Mesenchymal stem cell (in vitro differentiated cells and primary cell): Measurements from ENCODE around the gene KIFC3.
A peak's percentile ranks its signal among the peaks of the same experiment; 100 is the strongest.

Experiments used
- DNase-seq: peaks from one replicate; pipeline ENCODE4 v3.0.0-alpha.2; 2013
- H2AFZ ChIP-seq: one replicate; pipeline ENCODE4 v1.6.1; 2013; ENCODE audit warnings: low read depth, mild to moderate bottlenecking, control low read depth, inconsistent platforms, low read length, moderate library complexity
- H2AK5ac ChIP-seq: 2 replicates; pipeline ENCODE4 v1.6.1; 2013; ENCODE audit warnings: low read length, moderate library complexity, mild to moderate bottlenecking, inconsistent platforms; ENCODE audit not compliant: severe bottlenecking
- H2BK120ac ChIP-seq: one replicate; pipeline ENCODE4 v1.6.1; 2013; ENCODE audit warnings: low read depth, mild to moderate bottlenecking, inconsistent platforms, low read length, moderate library complexity
- H2BK12ac ChIP-seq, 2 experiments: one replicate each; pipeline ENCODE4 v1.6.1; 2013; ENCODE audit warnings: inconsistent platforms in 2 of 2, low read length in 2 of 2, mild to moderate bottlenecking in 2 of 2, moderate library complexity in 2 of 2, control low read depth in 1 of 2
- H2BK15ac ChIP-seq: one replicate; pipeline ENCODE4 v1.6.1; 2013; ENCODE audit warnings: mild to moderate bottlenecking, low read depth, inconsistent platforms; ENCODE audit not compliant: poor library complexity, severe bottlenecking
- H2BK5ac ChIP-seq: 2 replicates; pipeline ENCODE4 v1.6.1; 2013; ENCODE audit warnings: low read depth, mild to moderate bottlenecking, low read length, control low read depth, inconsistent platforms; ENCODE audit not compliant: poor library complexity, severe bottlenecking
- H3K14ac ChIP-seq, 2 experiments: one replicate each; pipeline ENCODE4 v1.6.1; 2013; ENCODE audit warnings: inconsistent platforms in 2 of 2, low read length in 2 of 2, control low read depth in 1 of 2, mild to moderate bottlenecking in 1 of 2, moderate library complexity in 1 of 2
- H3K18ac ChIP-seq, 2 experiments: one replicate each; pipeline ENCODE4 v1.6.1; 2013; ENCODE audit warnings: inconsistent platforms in 2 of 2, low read length in 2 of 2, control low read depth in 1 of 2, low read depth in 1 of 2, mild to moderate bottlenecking in 1 of 2
- H3K23ac ChIP-seq, 2 experiments: one replicate each; pipeline ENCODE4 v1.6.1; 2013; ENCODE audit warnings: inconsistent platforms in 2 of 2, low read length in 2 of 2, mild to moderate bottlenecking in 2 of 2, moderate library complexity in 2 of 2, control low read depth in 1 of 2
- H3K27ac ChIP-seq: 2 replicates; pipeline ENCODE4 v1.5.1; 2013; ENCODE audit warnings: mild to moderate bottlenecking, moderate library complexity, low read length, control low read depth, inconsistent platforms; ENCODE audit not compliant: poor library complexity, severe bottlenecking
- H3K27me3 ChIP-seq, 2 experiments: 2 replicates each; pipeline versions ENCODE4 v1.6.1 to v1.7.0; 2013; ENCODE audit warnings: low read length in 2 of 2, mild to moderate bottlenecking in 2 of 2, moderate library complexity in 2 of 2, control low read depth in 1 of 2, inconsistent platforms in 1 of 2; ENCODE audit not compliant: control insufficient read depth in 1 of 2, insufficient read depth in 1 of 2
- H3K36me3 ChIP-seq, 2 experiments: 2 replicates each; pipeline versions ENCODE4 v1.6.1 to v1.7.0; 2013; ENCODE audit warnings: low read length in 2 of 2, control low read depth in 1 of 2, inconsistent platforms in 1 of 2, low read depth in 1 of 2, mild to moderate bottlenecking in 1 of 2; ENCODE audit not compliant: insufficient read depth in 2 of 2, control insufficient read depth in 1 of 2
- H3K4ac ChIP-seq, 2 experiments: one replicate each; pipeline ENCODE4 v1.6.1; 2013; ENCODE audit warnings: inconsistent platforms in 2 of 2, low read length in 2 of 2, mild to moderate bottlenecking in 2 of 2, moderate library complexity in 2 of 2, control low read depth in 1 of 2, low read depth in 1 of 2
- H3K4me1 ChIP-seq: 2 replicates; pipeline ENCODE4 v1.6.1; 2013; ENCODE audit warnings: low read depth, low read length, control low read depth; ENCODE audit not compliant: control insufficient read depth, insufficient read depth
- H3K4me2 ChIP-seq: 2 replicates; pipeline ENCODE4 v1.6.1; 2013; ENCODE audit warnings: low read length, mild to moderate bottlenecking, inconsistent platforms; ENCODE audit not compliant: poor library complexity, severe bottlenecking
- H3K4me3 ChIP-seq, 2 experiments: 2 replicates each; pipeline versions ENCODE4 v1.5.1 to v1.7.0; 2013; ENCODE audit warnings: low read length in 2 of 2, mild to moderate bottlenecking in 2 of 2, control low read depth in 1 of 2, low read depth in 1 of 2; ENCODE audit not compliant: insufficient read depth in 1 of 2
- H3K79me1 ChIP-seq: replicated peaks from 2 replicates; pipeline ENCODE4 v1.6.1; 2013; ENCODE audit warnings: mild to moderate bottlenecking, control low read depth, low read length, inconsistent platforms; ENCODE audit not compliant: poor library complexity, severe bottlenecking
- H3K9ac ChIP-seq: 2 replicates; pipeline ENCODE4 v1.7.0; 2013; ENCODE audit warnings: mild to moderate bottlenecking, low read length, moderate library complexity
- H3K9me3 ChIP-seq: 2 replicates; pipeline ENCODE4 v1.7.0; 2013; ENCODE audit warnings: mild to moderate bottlenecking, low read length; ENCODE audit not compliant: control insufficient read depth
- H4K8ac ChIP-seq: one replicate; pipeline ENCODE4 v1.6.1; 2013; ENCODE audit warnings: inconsistent platforms, mild to moderate bottlenecking, low read length, moderate library complexity
- H4K91ac ChIP-seq: one replicate; pipeline ENCODE4 v1.6.1; 2013; ENCODE audit warnings: mild to moderate bottlenecking, low read length, inconsistent platforms
- WGBS: methylation state at CpG from one replicate; pipeline ENCODE4 v1.1.7; 2013; ENCODE audit warnings: mixed read lengths; 5-methylcytosine and 5-hydroxymethylcytosine counted together

KIFC3 gene

GRCh38 chr16:57759541-57760356 lies 42.5 kb downstream of the KIFC3 start:
- Histone ChIP-seq H2BK15ac (no peak overlapping the region), H3K27me3 (no peaks in the 10 kb centered on the region), H3K18ac (no peak overlapping the region), H3K14ac (no peak overlapping the region), H3K4me2 (no peak overlapping the region), H2BK120ac (no peak overlapping the region), H4K8ac (no peak overlapping the region), H3K36me3 (peaks cover 34 to 96% of the 10 kb centered on the region in 2 experiments), H3K27ac (peak overlapping the region; percentile 13), H3K4me3 (no peak overlapping the region), H2BK12ac (no peak overlapping the region), H2BK5ac (no peak overlapping the region), H3K9me3 (no peaks in the 10 kb centered on the region), H2AK5ac (peak overlapping the region; percentile 25), H3K4me1 (peaks cover 76% of the 10 kb centered on the region), H4K91ac (no peak overlapping the region), H3K79me1 (peaks cover 12% of the 10 kb centered on the region), H3K23ac (no peak overlapping the region), H2AFZ (no peak overlapping the region), H3K9ac (no peak overlapping the region), H3K4ac (no peak overlapping the region)
- 92% methylated on average over 16 of the region's 21 CpGs for WGBS
- DNase-seq: no peak

GRCh38 chr16:57759131-57759530 lies 43.2 kb downstream of the KIFC3 start:
- no peak overlapping the region for H4K91ac ChIP-seq

GRCh38 chr16:57758331-57759117 lies 43.8 kb downstream of the KIFC3 start:
- WGBS: 88% methylated on average over 33 of the region's 33 CpGs
- Histone ChIP-seq H3K18ac (no peak overlapping the region), H3K9me3 (no peaks in the 10 kb centered on the region), H2BK15ac (peak overlapping the region; percentile 1), H3K23ac (no peak overlapping the region), H3K4me2 (no peak overlapping the region), H3K4me1 (peaks cover 73% of the 10 kb centered on the region), H3K27ac (peak overlapping the region; percentile 25), H3K79me1 (peaks cover 10% of the 10 kb centered on the region), H3K4ac (no peak overlapping the region), H4K91ac (no peak overlapping the region), H3K14ac (no peak overlapping the region), H2BK120ac (no peak overlapping the region), H2AFZ (no peak overlapping the region), H4K8ac (no peak overlapping the region), H2BK5ac (no peak overlapping the region), H2AK5ac (no peak overlapping the region), H3K4me3 (no peak overlapping the region), H3K36me3 (peaks cover 35 to 96% of the 10 kb centered on the region in 2 experiments), H2BK12ac (no peak overlapping the region), H3K9ac (no peak overlapping the region), H3K27me3 (no peaks in the 10 kb centered on the region)
- DNase-seq: no peak

More at GRCh38 chr16:57759131-57759530, 43.2 kb downstream of the KIFC3 start:
- H3K36me3 ChIP-seq: peaks cover 34 to 96% of the 10 kb centered on the region in 2 experiments
- no peak overlapping the region for H2AFZ ChIP-seq
- H3K4me2 ChIP-seq: no peak overlapping the region
- 90% methylated on average over 6 of the region's 7 CpGs for WGBS
- no peak overlapping the region for H2AK5ac ChIP-seq
- H2BK12ac ChIP-seq: no peak overlapping the region
- peak overlapping the region; percentile 1 for H2BK15ac ChIP-seq
- peaks cover 12% of the 10 kb centered on the region for H3K79me1 ChIP-seq
- peak overlapping the region; percentile 25 for H3K27ac ChIP-seq
- H3K18ac ChIP-seq: no peak overlapping the region
- H2BK120ac ChIP-seq: no peak overlapping the region
- H3K4ac ChIP-seq: no peak overlapping the region
- H3K4me3 ChIP-seq: no peak overlapping the region
- H3K14ac ChIP-seq: no peak overlapping the region
- no peaks in the 10 kb centered on the region for H3K9me3 ChIP-seq
- no peak for DNase-seq
- H2BK5ac ChIP-seq: no peak overlapping the region
- H3K23ac ChIP-seq: no peak overlapping the region
- H3K9ac ChIP-seq: no peak overlapping the region
- H4K8ac ChIP-seq: no peak overlapping the region
- H3K27me3 ChIP-seq: no peaks in the 10 kb centered on the region
- H3K4me1 ChIP-seq: peaks cover 76% of the 10 kb centered on the region

GRCh38 chr16:57757883-57758282 lies 44.4 kb downstream of the KIFC3 start:
- Histone ChIP-seq H2BK12ac (no peak overlapping the region), H3K9ac (no peak overlapping the region), H3K4me3 (no peak overlapping the region), H3K79me1 (peaks cover 8% of the 10 kb centered on the region), H3K27ac (peak overlapping the region; percentile 36), H3K4me1 (peaks cover 66% of the 10 kb centered on the region), H4K8ac (no peak overlapping the region), H2BK5ac (no peak overlapping the region), H3K36me3 (peaks cover 38 to 96% of the 10 kb centered on the region in 2 experiments), H3K9me3 (no peaks in the 10 kb centered on the region), H2BK120ac (no peak overlapping the region), H3K14ac (no peak overlapping the region), H2BK15ac (no peak overlapping the region), H2AFZ (no peak overlapping the region), H3K4ac (no peak overlapping the region), H3K4me2 (no peak overlapping the region), H4K91ac (no peak overlapping the region), H3K23ac (no peak overlapping the region), H2AK5ac (peak overlapping the region; percentile 10), H3K18ac (no peak overlapping the region), H3K27me3 (no peaks in the 10 kb centered on the region)
- no peak for DNase-seq
- WGBS: over 99% methylated on average over 5 of the region's 7 CpGs
